Measurements from ENCODE around the gene UBR1.
A peak's percentile ranks its signal among the peaks of the same experiment; 100 is the strongest.

DNA sequence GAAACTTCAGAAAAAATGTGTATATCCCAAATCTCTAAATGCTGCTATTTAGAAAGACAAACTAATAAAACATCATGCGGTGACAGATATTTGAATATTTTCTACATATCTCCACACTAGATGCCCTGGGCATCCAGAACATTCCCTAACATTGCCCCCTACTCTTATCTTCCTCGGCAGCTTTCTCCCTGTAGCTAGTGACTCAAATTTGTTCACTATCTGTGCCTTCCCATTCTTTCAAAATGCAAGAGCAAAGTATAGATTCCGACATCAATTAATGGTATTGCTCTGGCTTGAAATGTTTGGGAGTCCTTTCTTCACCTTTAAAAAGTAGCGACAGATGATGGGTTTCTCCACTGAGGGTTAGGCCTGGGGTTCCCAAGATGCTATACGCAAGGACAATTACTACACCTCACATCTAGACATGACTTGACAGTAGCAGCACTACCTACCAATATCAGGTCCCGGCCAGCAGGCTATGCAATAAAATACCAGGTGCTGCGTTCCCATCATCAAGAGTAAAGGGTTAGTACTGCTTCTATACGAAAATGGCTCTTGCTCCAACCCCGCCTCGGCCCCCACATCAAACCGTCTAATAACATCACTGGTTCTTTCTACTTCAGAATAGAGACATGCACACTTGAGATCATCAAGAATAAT, 631 bp downstream of the UBR1 start:
- TF ChIP-seq, protein P1, sequence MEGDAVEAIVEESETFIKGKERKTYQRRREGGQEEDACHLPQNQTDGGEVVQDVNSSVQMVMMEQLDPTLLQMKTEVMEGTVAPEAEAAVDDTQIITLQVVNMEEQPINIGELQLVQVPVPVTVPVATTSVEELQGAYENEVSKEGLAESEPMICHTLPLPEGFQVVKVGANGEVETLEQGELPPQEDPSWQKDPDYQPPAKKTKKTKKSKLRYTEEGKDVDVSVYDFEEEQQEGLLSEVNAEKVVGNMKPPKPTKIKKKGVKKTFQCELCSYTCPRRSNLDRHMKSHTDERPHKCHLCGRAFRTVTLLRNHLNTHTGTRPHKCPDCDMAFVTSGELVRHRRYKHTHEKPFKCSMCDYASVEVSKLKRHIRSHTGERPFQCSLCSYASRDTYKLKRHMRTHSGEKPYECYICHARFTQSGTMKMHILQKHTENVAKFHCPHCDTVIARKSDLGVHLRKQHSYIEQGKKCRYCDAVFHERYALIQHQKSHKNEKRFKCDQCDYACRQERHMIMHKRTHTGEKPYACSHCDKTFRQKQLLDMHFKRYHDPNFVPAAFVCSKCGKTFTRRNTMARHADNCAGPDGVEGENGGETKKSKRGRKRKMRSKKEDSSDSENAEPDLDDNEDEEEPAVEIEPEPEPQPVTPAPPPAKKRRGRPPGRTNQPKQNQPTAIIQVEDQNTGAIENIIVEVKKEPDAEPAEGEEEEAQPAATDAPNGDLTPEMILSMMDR (IDR thresholded peaks at IDR 0.05), result peak in 1 of 5 experiments; percentile 9
- no peak for TF ChIP-seq POLR2A (IDR thresholded peaks at IDR 0.05)
- no peak for TF ChIP-seq POLR2AphosphoS5 (IDR thresholded peaks at IDR 0.05)

Data from transverse colon (tissue), 4 donors.